ENCODE data around the gene PRKAB1.

Gene PRKAB1

DNA sequence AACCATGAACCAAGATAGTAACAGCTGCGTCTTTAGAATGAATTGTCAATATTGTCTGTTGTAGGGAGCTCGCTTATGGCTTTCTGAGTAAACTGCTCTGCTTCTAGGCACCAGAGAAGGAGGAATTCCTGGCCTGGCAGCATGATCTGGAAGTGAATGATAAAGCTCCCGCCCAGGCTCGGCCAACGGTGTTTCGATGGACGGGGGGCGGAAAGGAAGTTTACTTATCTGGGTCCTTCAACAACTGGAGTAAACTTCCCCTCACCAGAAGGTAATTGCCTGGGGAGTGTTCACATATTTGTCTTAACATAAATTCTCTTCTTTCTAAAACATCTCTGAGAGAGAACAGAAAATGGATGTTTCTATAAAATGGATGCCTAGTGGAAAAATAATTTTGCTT lies 4.3 kb downstream of the PRKAB1 start:
- Histone ChIP-seq H3K36me3 (peaks cover 45 to 62% (median 54%) of the 10 kb centered on the region in 3 donors), H3K27me3 (no peaks in the 10 kb centered on the region), H3K27ac (no peak overlapping the region), H3K9me3 (no peaks in the 10 kb centered on the region), H3K4me3 (no peak overlapping the region), H3K4me1 (peaks cover 0 to 23% (median 12%) of the 10 kb centered on the region in 4 donors)
- intact Hi-C loops (cut with DNase I; ENCODE audit: low total_unique reads): no loop called here
- TF ChIP-seq, protein P1, sequence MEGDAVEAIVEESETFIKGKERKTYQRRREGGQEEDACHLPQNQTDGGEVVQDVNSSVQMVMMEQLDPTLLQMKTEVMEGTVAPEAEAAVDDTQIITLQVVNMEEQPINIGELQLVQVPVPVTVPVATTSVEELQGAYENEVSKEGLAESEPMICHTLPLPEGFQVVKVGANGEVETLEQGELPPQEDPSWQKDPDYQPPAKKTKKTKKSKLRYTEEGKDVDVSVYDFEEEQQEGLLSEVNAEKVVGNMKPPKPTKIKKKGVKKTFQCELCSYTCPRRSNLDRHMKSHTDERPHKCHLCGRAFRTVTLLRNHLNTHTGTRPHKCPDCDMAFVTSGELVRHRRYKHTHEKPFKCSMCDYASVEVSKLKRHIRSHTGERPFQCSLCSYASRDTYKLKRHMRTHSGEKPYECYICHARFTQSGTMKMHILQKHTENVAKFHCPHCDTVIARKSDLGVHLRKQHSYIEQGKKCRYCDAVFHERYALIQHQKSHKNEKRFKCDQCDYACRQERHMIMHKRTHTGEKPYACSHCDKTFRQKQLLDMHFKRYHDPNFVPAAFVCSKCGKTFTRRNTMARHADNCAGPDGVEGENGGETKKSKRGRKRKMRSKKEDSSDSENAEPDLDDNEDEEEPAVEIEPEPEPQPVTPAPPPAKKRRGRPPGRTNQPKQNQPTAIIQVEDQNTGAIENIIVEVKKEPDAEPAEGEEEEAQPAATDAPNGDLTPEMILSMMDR (IDR thresholded peaks at IDR 0.05): no peak
- no peak for DNase-seq

- DNase-seq: no peak
- H3K4me1 ChIP-seq: peaks cover 0 to 17% (median 8%) of the 10 kb centered on the region in 4 donors
- H3K9me3 ChIP-seq: no peaks in the 10 kb centered on the region
- no peaks in the 10 kb centered on the region for H3K27me3 ChIP-seq
- H3K4me3 ChIP-seq: no peak overlapping the region
- H3K36me3 ChIP-seq: peaks cover 56 to 77% (median 69%) of the 10 kb centered on the region in 3 donors
- intact Hi-C loops (cut with DNase I; ENCODE audit: low total_unique reads): no loop called here
- TF ChIP-seq, protein P1 (IDR thresholded peaks at IDR 0.05): no peak
- H3K27ac ChIP-seq: no peak overlapping the region
These were observed 5.7 kb downstream of the PRKAB1 start for GRCh38 chr12:119673634-119674033.

GRCh38 chr12:119674560-119674959 lies 6.6 kb downstream of the PRKAB1 start:
- TF ChIP-seq, protein P1 (IDR thresholded peaks at IDR 0.05): no peak
- DNase-seq: no peak
- Histone ChIP-seq H3K27ac (no peak overlapping the region), H3K27me3 (no peaks in the 10 kb centered on the region), H3K4me3 (no peak overlapping the region), H3K4me1 (peaks cover 0 to 11% (median 4%) of the 10 kb centered on the region in 4 donors), H3K36me3 (peaks cover 65 to 86% (median 78%) of the 10 kb centered on the region in 3 donors), H3K9me3 (no peaks in the 10 kb centered on the region)
- intact Hi-C loops (cut with DNase I; ENCODE audit: low total_unique reads): no loop called here

- Histone ChIP-seq H3K36me3 (peaks cover 71 to 98% (median 90%) of the 10 kb centered on the region in 3 donors), H3K9me3 (no peaks in the 10 kb centered on the region), H3K27me3 (no peaks in the 10 kb centered on the region), H3K27ac (no peak overlapping the region), H3K4me3 (no peak overlapping the region), H3K4me1 (no peaks in the 10 kb centered on the region)
- intact Hi-C loops (cut with DNase I; ENCODE audit: low total_unique reads): no loop called here
- TF ChIP-seq, protein P1 (IDR thresholded peaks at IDR 0.05): no peak
- DNase-seq: no peak
These were observed 8.1 kb downstream of the PRKAB1 start for GRCh38 chr12:119676022-119676421.

- no peak overlapping the region for H3K4me3 ChIP-seq
- TF ChIP-seq, protein P1 (IDR thresholded peaks at IDR 0.05): no peak
- no peak overlapping the region for H3K27ac ChIP-seq
- DNase-seq: no peak
- no peaks in the 10 kb centered on the region for H3K9me3 ChIP-seq
- peaks cover 71 to 98% (median 94%) of the 10 kb centered on the region in 3 donors for H3K36me3 ChIP-seq
- intact Hi-C loops (cut with DNase I; ENCODE audit: low total_unique reads): no loop called here
- H3K27me3 ChIP-seq: no peaks in the 10 kb centered on the region
- H3K4me1 ChIP-seq: no peaks in the 10 kb centered on the region
These were observed 8.6 kb downstream of the PRKAB1 start for GRCh38 chr12:119676573-119676972.

- H3K27me3 ChIP-seq: no peaks in the 10 kb centered on the region
- no peak for DNase-seq
- no peaks in the 10 kb centered on the region for H3K4me1 ChIP-seq
- peaks cover 62 to 85% (median 79%) of the 10 kb centered on the region in 3 donors for H3K36me3 ChIP-seq
- H3K9me3 ChIP-seq: no peaks in the 10 kb centered on the region
- TF ChIP-seq, protein P1 (IDR thresholded peaks at IDR 0.05): no peak
- no peak overlapping the region for H3K4me3 ChIP-seq
- no peak overlapping the region for H3K27ac ChIP-seq
- intact Hi-C loops (cut with DNase I; ENCODE audit: low total_unique reads): no loop called here
These were observed 10.5 kb downstream of the PRKAB1 start for GRCh38 chr12:119678459-119678858.
